Adrenal gland (tissue), 12 donors: ENCODE measurements around the gene ERC2. TPM values are rescaled to one million over a fixed set of nuclear protein-coding genes. Genes with fewer than 3 reads are reported as not detected.

Experiments used
- DNase-seq, 7 donors: peaks; one replicate each; pipeline ENCODE4 v3.0.0-alpha.2; 2019 to 2020
- H3K27ac ChIP-seq, 5 donors: fragments of 200-600 bp; sonication (generic) in 4 of 5; 1 replicate in 3 of 5; 2 replicates in 2 of 5; pipeline versions ENCODE4 v1.5.1 to v1.8.0; 2016 to 2020; ENCODE audit warnings: mild to moderate bottlenecking in 1 of 5
- H3K27me3 ChIP-seq: fragments of 200-600 bp; 2 replicates; pipeline ENCODE4 v1.8.0; 2021
- H3K36me3 ChIP-seq, 2 donors: fragments of 200-600 bp; replicated peaks in 1 of 2; 1 replicate in 1 of 2; 2 replicates in 1 of 2; pipeline versions ENCODE4 v1.5.1 to v1.8.0; 2018 to 2022
- H3K4me1 ChIP-seq, 2 donors: fragments of 200-600 bp; replicated peaks in 1 of 2; 1 replicate in 1 of 2; 2 replicates in 1 of 2; pipeline versions ENCODE4 v1.5.1 to v1.8.0; 2018 to 2021
- H3K4me3 ChIP-seq, 4 donors: fragments of 200-600 bp; sonication (generic) in 3 of 4; one replicate each; pipeline ENCODE4 v1.5.1; 2016 to 2018
- H3K9me3 ChIP-seq, 3 donors: fragments of 200-600 bp; sonication (generic) in 1 of 3; replicated peaks in 1 of 3; 1 replicate in 2 of 3; 2 replicates in 1 of 3; pipeline versions ENCODE4 v1.5.1 to v1.8.0; 2016 to 2021
- CTCF ChIP-seq, 6 experiments: fragments of 450-650 bp in 4 of 6; fragments of 200-600 bp in 2 of 6; sonication (generic) in 1 of 6; IDR thresholded peaks; 1 replicate in 5 of 6; 2 replicates in 1 of 6; pipeline versions ENCODE4 v1.5.1 to v1.8.0; 2016 to 2021; ENCODE audit warnings: antibody characterized with exemption in 6 of 6, mild to moderate bottlenecking in 2 of 6, moderate library complexity in 1 of 6
- POLR2A ChIP-seq, 2 donors: fragments of 450-650 bp; IDR thresholded peaks; one replicate each; pipeline ENCODE4 v1.6.1; 2017; ENCODE audit warnings: antibody characterized with exemption in 2 of 2, mild to moderate bottlenecking in 2 of 2, moderate library complexity in 1 of 2
- WGBS, 4 donors: extraction: QIAGEN DNeasy Blood & Tissue Kit in 2 of 4; methylation state at CpG; one replicate each; pipeline versions ENCODE4 v1.1.5 to v1.1.7; 2013 to 2017; 5-methylcytosine and 5-hydroxymethylcytosine counted together
- intact Hi-C, 2 donors: fragments of 100-400 bp; cut with DNase I; formaldehyde crosslinking; loops; one replicate each; pipeline versions ENCODE4 v1.14.1 to v1.15.0; 2022 to 2023
- polyA plus RNA-seq, 3 donors: library from polyadenylated mRNA; stranded (reverse); fragments of 200-250 nt in 2 of 3; fragments of 350-450 nt in 1 of 3; fragmentation: Illumina TruSeq in 1 of 3; extraction: RNeasy Lipid Tissue Mini Kit (QIAGEN cat#74804) in 1 of 3; gene quantifications; one replicate each; pipeline ENCODE4 v1.2.3, GENCODE V29; 2013 to 2014
- total RNA-seq, 9 donors: library from RNA; depleted of rRNA in 4 of 9; stranded (reverse); fragments of >200 nt in 4 of 9; fragments of 120-200 nt in 1 of 9; fragmentation: NEBNext Ultra II Directional in 1 of 9; extraction: Animal tissue kit (Norgen Biotek cat#: 25700) in 1 of 9; gene quantifications; one replicate each; pipeline versions ENCODE4 v1.1.0 to v1.2.4, GENCODE V29; 2013 to 2023
- donor health status: healthy with polysubstance abuse.
- donor health status: Bipolar disorder and iron deficiency.
- donor health status: DM: yes; HTN: yes; CAD: no.
- donor health status: DM: no; HTN: no; CAD: no.
- donor health status: DM: no; HTN: no; CAD: no.
- donor health status: DM: yes; HTN: yes; CAD: no.

ERC2 gene
- total and polyA plus RNA-seq, 12 donors, result 0.47 to 5.8 (median 1.5) TPM

GRCh38 chr3:55643283-55643682, 825.0 kb downstream of the ERC2 start:
- TF ChIP-seq CTCF (IDR thresholded peaks at IDR 0.05) (no peak), POLR2A (IDR thresholded peaks at IDR 0.05) (no peak)
- H3K4me1 ChIP-seq, result no peaks in the 10 kb centered on the region
- H3K36me3 ChIP-seq, result no peaks in the 10 kb centered on the region
- intact Hi-C loops, result no loop called here
- 61 to 86% (median 77%) methylated on average over 2 of the region's 2 CpGs for WGBS, 4 donors
- no peak for DNase-seq
- no peak overlapping the region for H3K4me3 ChIP-seq
- H3K9me3 ChIP-seq, result no peaks in the 10 kb centered on the region
- H3K27ac ChIP-seq, result no peak overlapping the region
- peaks cover 4% of the 10 kb centered on the region for H3K27me3 ChIP-seq

DNA sequence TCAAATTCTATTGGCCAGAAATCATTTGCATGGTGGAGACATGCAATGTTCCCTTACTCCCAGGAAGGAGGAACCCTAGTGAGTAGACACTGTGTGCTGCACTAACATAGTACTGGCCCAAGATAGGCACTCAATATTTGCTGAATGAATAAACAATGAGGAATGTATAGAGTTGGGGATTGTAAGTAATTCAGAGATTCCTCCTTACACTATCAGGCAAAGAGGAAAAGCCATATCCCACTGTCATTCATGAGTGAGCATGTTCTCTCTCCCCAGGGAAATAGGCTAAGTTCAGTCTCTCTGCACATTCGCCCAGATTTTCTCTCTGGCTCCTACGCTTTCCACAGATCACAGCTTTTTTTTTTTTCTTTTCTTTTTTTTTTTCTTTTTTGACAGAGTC, 826.3 kb downstream of the ERC2 start:
- H3K4me3 ChIP-seq, result no peak overlapping the region
- no peaks in the 10 kb centered on the region for H3K9me3 ChIP-seq
- no peak for TF ChIP-seq CTCF (IDR thresholded peaks at IDR 0.05)
- TF ChIP-seq POLR2A (IDR thresholded peaks at IDR 0.05), result no peak
- no peak for DNase-seq
- intact Hi-C loops, result no loop called here
- peaks cover 4% of the 10 kb centered on the region for H3K27me3 ChIP-seq
- no peak overlapping the region for H3K27ac ChIP-seq
- no peaks in the 10 kb centered on the region for H3K4me1 ChIP-seq
- WGBS, 4 donors, result 74 to 90% (median 80%) methylated on average over 2 of the region's 2 CpGs
- H3K36me3 ChIP-seq, result no peaks in the 10 kb centered on the region

- Histone ChIP-seq H3K36me3 (no peaks in the 10 kb centered on the region), H3K4me3 (no peak overlapping the region), H3K9me3 (no peaks in the 10 kb centered on the region), H3K27me3 (peaks cover 4% of the 10 kb centered on the region), H3K27ac (no peak overlapping the region), H3K4me1 (no peaks in the 10 kb centered on the region)
- no peak for DNase-seq
- no peak for TF ChIP-seq CTCF (IDR thresholded peaks at IDR 0.05)
- TF ChIP-seq POLR2A (IDR thresholded peaks at IDR 0.05), result no peak
- WGBS, 4 donors, result 44 to 51% (median 49%) methylated on average over 7 to 9 of the region's 9 CpGs
- intact Hi-C loops, result no loop called here
Observed at GRCh38 chr3:55639896-55640765, 828.1 kb downstream of the ERC2 start.

DNA sequence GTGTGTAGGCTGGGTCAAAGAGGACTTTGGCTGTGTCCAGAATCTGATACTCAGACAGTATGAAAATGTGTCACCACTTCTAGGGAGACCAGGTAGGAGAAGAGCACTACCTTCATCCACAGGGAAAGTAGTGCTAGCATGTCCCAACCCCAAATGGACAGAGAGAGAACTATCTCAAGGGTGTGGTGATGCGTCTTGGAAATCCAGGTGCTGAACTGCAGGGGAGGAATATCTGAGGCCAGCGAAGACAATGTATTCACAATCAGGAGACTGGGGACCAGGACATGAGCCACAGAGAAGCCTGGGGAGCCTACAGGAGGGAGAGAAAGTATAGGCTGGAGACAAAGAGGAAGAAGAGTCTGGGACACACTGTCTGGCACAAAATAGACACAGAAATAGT, 829.1 kb downstream of the ERC2 start:
- no peak for TF ChIP-seq CTCF (IDR thresholded peaks at IDR 0.05)
- no peak for TF ChIP-seq POLR2A (IDR thresholded peaks at IDR 0.05)
- H3K4me3 ChIP-seq, result no peak overlapping the region
- H3K9me3 ChIP-seq, result no peaks in the 10 kb centered on the region
- H3K27me3 ChIP-seq, result peaks cover 4% of the 10 kb centered on the region
- H3K27ac ChIP-seq, result no peak overlapping the region
- DNase-seq, result no peak
- intact Hi-C loops, result no loop called here
- H3K36me3 ChIP-seq, result no peaks in the 10 kb centered on the region
- 86 to 97% (median 95%) methylated on average over 2 of the region's 2 CpGs for WGBS, 4 donors
- no peaks in the 10 kb centered on the region for H3K4me1 ChIP-seq
